Hepatocyte (in vitro differentiated cells): ENCODE data around the gene RNF111. TPM values are rescaled to one million over a fixed set of nuclear protein-coding genes. Genes with fewer than 3 reads are reported as not detected.
A peak's percentile ranks its signal among the peaks of the same experiment; 100 is the strongest.

Experiments
- DNase-seq: peaks from one replicate; pipeline ENCODE4 v3.0.0-alpha.2; 2016; ENCODE audit warnings: low spot score
- H2AFZ ChIP-seq: fragments of 200-600 bp; sonication (generic); 2 replicates; pipeline ENCODE4 v1.6.0; 2016; ENCODE audit warnings: antibody characterized with exemption, mild to moderate bottlenecking
- H3K27ac ChIP-seq: fragments of 200-600 bp; sonication (generic); 2 replicates; pipeline ENCODE4 v1.5.1; 2016; ENCODE audit warnings: mild to moderate bottlenecking
- H3K27me3 ChIP-seq: fragments of 200-600 bp; sonication (generic); 2 replicates; pipeline ENCODE4 v1.6.1; 2016
- H3K36me3 ChIP-seq: fragments of 200-600 bp; sonication (generic); replicated peaks from 2 replicates; pipeline ENCODE4 v1.5.1; 2016; ENCODE audit warnings: low read depth; ENCODE audit not compliant: insufficient read depth
- H3K4me1 ChIP-seq: fragments of 200-600 bp; sonication (generic); 2 replicates; pipeline ENCODE4 v1.5.1; 2016; ENCODE audit warnings: mild to moderate bottlenecking, moderate library complexity; ENCODE audit not compliant: insufficient read depth
- H3K4me2 ChIP-seq: fragments of 200-600 bp; sonication (generic); 2 replicates; pipeline ENCODE4 v1.6.0; 2016
- H3K4me3 ChIP-seq: fragments of 200-600 bp; sonication (generic); 2 replicates; pipeline ENCODE4 v1.5.1; 2016; ENCODE audit warnings: mild to moderate bottlenecking
- H3K79me2 ChIP-seq: fragments of 200-600 bp; sonication (generic); 2 replicates; pipeline ENCODE4 v1.6.0; 2017; ENCODE audit warnings: mild to moderate bottlenecking
- H3K9me2 ChIP-seq: fragments of 200-600 bp; sonication (generic); replicated peaks from 2 replicates; pipeline ENCODE4 v1.6.0; 2017; ENCODE audit warnings: mild to moderate bottlenecking; ENCODE audit not compliant: insufficient read depth
- H3K9me3 ChIP-seq: fragments of 200-600 bp; sonication (generic); 2 replicates; pipeline ENCODE4 v1.5.1; 2016; ENCODE audit warnings: low read depth, mild to moderate bottlenecking
- H4K20me1 ChIP-seq: fragments of 200-600 bp; sonication (generic); 2 replicates; pipeline ENCODE4 v1.6.0; 2016; ENCODE audit warnings: mild to moderate bottlenecking; ENCODE audit not compliant: insufficient read depth, poor library complexity, severe bottlenecking
- EZH2 ChIP-seq: fragments of 200-600 bp; sonication (generic); IDR thresholded peaks from 2 replicates; pipeline ENCODE4 v1.6.1; 2016; ENCODE audit warnings: antibody characterized with exemption, mild to moderate bottlenecking, borderline replicate concordance
- EZH2phosphoT487 ChIP-seq: fragments of 200-600 bp; sonication (generic); IDR thresholded peaks from one replicate; pipeline ENCODE4 v1.6.1; 2018; ENCODE audit warnings: antibody characterized with exemption, mild to moderate bottlenecking, low read depth, moderate library complexity; ENCODE audit not compliant: unreplicated experiment, severe bottlenecking
- WGBS: methylation state at CpG from one replicate; pipeline ENCODE4 v1.1.6; 2016; ENCODE audit warnings: low lambda C conversion rate; ENCODE audit errors: missing lambda C conversion rate; 5-methylcytosine and 5-hydroxymethylcytosine counted together
- polyA plus RNA-seq: library from polyadenylated mRNA; unstranded; fragments of >200 nt; fragmentation: Nextera tagmentation; extraction: Ambion mirVana; gene quantifications from 2 replicates; pipeline ENCODE4 v1.2.1, GENCODE V29; 2016
- total RNA-seq: library from RNA; depleted of rRNA; stranded (reverse); fragments of >200 nt; gene quantifications from 2 replicates; pipeline ENCODE4 v1.2.3, GENCODE V29; 2014
- TF ChIP-seq, protein P1 (sequence below): fragments of 200-600 bp; sonication (generic); IDR thresholded peaks from 2 replicates; pipeline ENCODE4 v1.5.1; 2016; ENCODE audit warnings: antibody characterized with exemption, mild to moderate bottlenecking; ENCODE audit not compliant: poor library complexity

Gene RNF111
- total and polyA plus RNA-seq, 2 experiments from 2014 or later: 11.3 to 22.1 TPM

GRCh38 chr15:59137566-59137965 is 150.1 kb downstream of the RNF111 start:
- Histone ChIP-seq H3K4me3 (no peak overlapping the region), H3K27me3 (no peaks in the 10 kb centered on the region), H3K4me2 (no peak overlapping the region), H4K20me1 (no peaks in the 10 kb centered on the region), H3K9me3 (no peaks in the 10 kb centered on the region), H2AFZ (no peak overlapping the region), H3K27ac (no peak overlapping the region), H3K4me1 (no peaks in the 10 kb centered on the region), H3K36me3 (no peaks in the 10 kb centered on the region), H3K9me2 (no peaks in the 10 kb centered on the region), H3K79me2 (no peaks in the 10 kb centered on the region)
- no peak for DNase-seq
- TF ChIP-seq EZH2: no peak
- TF ChIP-seq, protein P1, sequence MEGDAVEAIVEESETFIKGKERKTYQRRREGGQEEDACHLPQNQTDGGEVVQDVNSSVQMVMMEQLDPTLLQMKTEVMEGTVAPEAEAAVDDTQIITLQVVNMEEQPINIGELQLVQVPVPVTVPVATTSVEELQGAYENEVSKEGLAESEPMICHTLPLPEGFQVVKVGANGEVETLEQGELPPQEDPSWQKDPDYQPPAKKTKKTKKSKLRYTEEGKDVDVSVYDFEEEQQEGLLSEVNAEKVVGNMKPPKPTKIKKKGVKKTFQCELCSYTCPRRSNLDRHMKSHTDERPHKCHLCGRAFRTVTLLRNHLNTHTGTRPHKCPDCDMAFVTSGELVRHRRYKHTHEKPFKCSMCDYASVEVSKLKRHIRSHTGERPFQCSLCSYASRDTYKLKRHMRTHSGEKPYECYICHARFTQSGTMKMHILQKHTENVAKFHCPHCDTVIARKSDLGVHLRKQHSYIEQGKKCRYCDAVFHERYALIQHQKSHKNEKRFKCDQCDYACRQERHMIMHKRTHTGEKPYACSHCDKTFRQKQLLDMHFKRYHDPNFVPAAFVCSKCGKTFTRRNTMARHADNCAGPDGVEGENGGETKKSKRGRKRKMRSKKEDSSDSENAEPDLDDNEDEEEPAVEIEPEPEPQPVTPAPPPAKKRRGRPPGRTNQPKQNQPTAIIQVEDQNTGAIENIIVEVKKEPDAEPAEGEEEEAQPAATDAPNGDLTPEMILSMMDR: no peak
- no peak for TF ChIP-seq EZH2phosphoT487
- 90% methylated on average over 2 of the region's 2 CpGs for WGBS

DNA sequence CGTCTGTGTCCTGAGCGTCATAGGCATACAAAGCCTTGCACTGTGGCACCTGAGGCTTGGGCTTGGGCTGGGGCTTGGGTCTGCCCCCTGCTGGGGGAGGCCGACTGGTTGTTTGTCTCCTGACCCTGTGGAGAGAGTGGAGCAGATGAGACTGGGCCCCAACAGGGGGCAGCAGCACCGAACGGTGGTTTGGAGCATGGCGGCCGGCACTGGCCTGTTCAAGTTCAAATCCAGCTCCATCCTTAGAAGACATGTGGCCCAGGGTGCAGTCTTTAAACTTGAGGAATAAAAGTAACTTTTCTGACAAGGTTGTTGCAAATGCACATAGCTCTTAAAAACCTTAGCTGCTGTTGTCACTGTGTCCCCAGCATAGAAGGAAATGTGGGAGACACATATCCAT is 150.8 kb downstream of the RNF111 start:
- Histone ChIP-seq H3K9me2 (no peaks in the 10 kb centered on the region), H3K4me3 (no peak overlapping the region), H3K27me3 (no peaks in the 10 kb centered on the region), H3K9me3 (no peaks in the 10 kb centered on the region), H3K79me2 (no peaks in the 10 kb centered on the region), H4K20me1 (no peaks in the 10 kb centered on the region), H3K4me2 (no peak overlapping the region), H2AFZ (no peak overlapping the region), H3K36me3 (no peaks in the 10 kb centered on the region), H3K4me1 (no peaks in the 10 kb centered on the region), H3K27ac (no peak overlapping the region)
- peak; percentile 48 for DNase-seq
- WGBS: 76% methylated on average over 7 of the region's 7 CpGs
- TF ChIP-seq EZH2 (no peak), EZH2phosphoT487 (no peak)
- TF ChIP-seq, protein P1: peak; percentile 38

- H3K79me2 ChIP-seq: no peaks in the 10 kb centered on the region
- H3K9me3 ChIP-seq: no peaks in the 10 kb centered on the region
- no peak overlapping the region for H3K4me2 ChIP-seq
- H3K27ac ChIP-seq: no peak overlapping the region
- H3K36me3 ChIP-seq: no peaks in the 10 kb centered on the region
- H2AFZ ChIP-seq: no peak overlapping the region
- WGBS: 94% methylated on average over 9 of the region's 9 CpGs
- no peak for DNase-seq
- H3K4me1 ChIP-seq: no peaks in the 10 kb centered on the region
- no peak overlapping the region for H3K4me3 ChIP-seq
- TF ChIP-seq, protein P1: no peak
- TF ChIP-seq EZH2phosphoT487: no peak
- TF ChIP-seq EZH2: no peak
- no peaks in the 10 kb centered on the region for H3K9me2 ChIP-seq
- no peaks in the 10 kb centered on the region for H4K20me1 ChIP-seq
- H3K27me3 ChIP-seq: no peaks in the 10 kb centered on the region
These were observed 153.2 kb downstream of the RNF111 start for GRCh38 chr15:59140422-59141226.
